Muscle layer of duodenum (tissue), 2 donors: ENCODE measurements around the gene ECE2.
A peak's percentile ranks its signal among the peaks of the same experiment; 100 is the strongest.

Experiments used
- H3K27ac ChIP-seq: one replicate; pipeline ENCODE4 v1.7.0; 2013; ENCODE audit warnings: mild to moderate bottlenecking, low read length
- H3K27me3 ChIP-seq: one replicate; pipeline ENCODE4 v1.7.0; 2013; ENCODE audit warnings: low read depth, mild to moderate bottlenecking, control low read depth, low read length
- H3K36me3 ChIP-seq, 2 donors: one replicate each; pipeline ENCODE4 v1.7.0; 2013; ENCODE audit warnings: low read length in 2 of 2, control low read depth in 1 of 2, mild to moderate bottlenecking in 1 of 2; ENCODE audit not compliant: insufficient read depth in 2 of 2, control insufficient read depth in 1 of 2
- H3K4me1 ChIP-seq, 2 donors: one replicate each; pipeline ENCODE4 v1.7.0; 2013; ENCODE audit warnings: low read length in 2 of 2, mild to moderate bottlenecking in 2 of 2, control low read depth in 1 of 2, moderate library complexity in 1 of 2; ENCODE audit not compliant: insufficient read depth in 2 of 2, control insufficient read depth in 1 of 2
- H3K4me3 ChIP-seq, 2 donors: one replicate each; pipeline ENCODE4 v1.7.0; 2013; ENCODE audit warnings: low read length in 2 of 2, low read depth in 1 of 2, mild to moderate bottlenecking in 1 of 2
- H3K9me3 ChIP-seq, 2 donors: one replicate each; pipeline ENCODE4 v1.7.0; 2013; ENCODE audit warnings: low read length in 2 of 2, control low read depth in 1 of 2, mild to moderate bottlenecking in 1 of 2; ENCODE audit not compliant: control insufficient read depth in 1 of 2
- donor health status: healthy.

The ECE2 gene

GRCh38 chr3:184275961-184276910, at the start of gene ECE2:
Gene ECE2 (plus strand): TSS chr3:184276022. CDS start chr3:184276154, 132 bp downstream.
- Histone ChIP-seq H3K27me3 (peaks cover 19% of the 10 kb centered on the region), H3K4me3 (no peak within 1 kb of the TSS), H3K9me3 (no peaks in the 10 kb centered on the region), H3K27ac (no peak within 1 kb of the TSS), H3K4me1 (no peaks in the 10 kb centered on the region), H3K36me3 (no peaks in the 10 kb centered on the region)

GRCh38 chr3:184227481-184227935, 48.3 kb upstream of the ECE2 start:
- H3K27ac ChIP-seq = no peak overlapping the region
- peaks cover 0 to 27% of the 10 kb centered on the region in 2 donors for H3K4me1 ChIP-seq
- H3K27me3 ChIP-seq = peaks cover 40% of the 10 kb centered on the region
- H3K4me3 ChIP-seq = no peak overlapping the region
- no peaks in the 10 kb centered on the region for H3K9me3 ChIP-seq
- no peaks in the 10 kb centered on the region for H3K36me3 ChIP-seq

GRCh38 chr3:184228376-184229137, 47.3 kb upstream of the ECE2 start:
- peaks cover 42% of the 10 kb centered on the region for H3K27me3 ChIP-seq
- peaks cover 0 to 27% of the 10 kb centered on the region in 2 donors for H3K4me1 ChIP-seq
- peak overlapping the region in 1 of 2 donors; percentile 80 for H3K4me3 ChIP-seq
- no peaks in the 10 kb centered on the region for H3K36me3 ChIP-seq
- H3K9me3 ChIP-seq = no peaks in the 10 kb centered on the region
- H3K27ac ChIP-seq = no peak overlapping the region

GRCh38 chr3:184229394-184230080, 46.3 kb upstream of the ECE2 start, which contains the start of gene VWA5B2:
Gene VWA5B2 (plus strand): TSS chr3:184229585. CDS start chr3:184230529, 944 bp downstream.
- Histone ChIP-seq H3K27me3 (peaks cover 42% of the 10 kb centered on the region), H3K4me1 (peaks cover 0 to 27% of the 10 kb centered on the region in 2 donors), H3K36me3 (no peaks in the 10 kb centered on the region), H3K27ac (no peak within 1 kb of the TSS), H3K9me3 (no peaks in the 10 kb centered on the region), H3K4me3 (peak within 1 kb of the TSS; percentile 21 to 80)

- peaks cover 0 to 27% of the 10 kb centered on the region in 2 donors for H3K4me1 ChIP-seq
- H3K4me3 ChIP-seq = peak overlapping the region in 1 of 2 donors; percentile 80
Measured at GRCh38 chr3:184230081-184230602, 45.7 kb upstream of the ECE2 start.

GRCh38 chr3:184230603-184231528, 45.0 kb upstream of the ECE2 start:
- H3K27me3 ChIP-seq = peaks cover 42% of the 10 kb centered on the region
- no peaks in the 10 kb centered on the region for H3K9me3 ChIP-seq
- H3K4me1 ChIP-seq = peaks cover 0 to 27% of the 10 kb centered on the region in 2 donors
- no peaks in the 10 kb centered on the region for H3K36me3 ChIP-seq
- H3K4me3 ChIP-seq = peak overlapping the region in 1 of 2 donors; percentile 80
- H3K27ac ChIP-seq = no peak overlapping the region

More at GRCh38 chr3:184230081-184230602, 45.7 kb upstream of the ECE2 start:
- H3K36me3 ChIP-seq = no peaks in the 10 kb centered on the region
- no peak overlapping the region for H3K27ac ChIP-seq
- H3K27me3 ChIP-seq = peaks cover 42% of the 10 kb centered on the region
- H3K9me3 ChIP-seq = no peaks in the 10 kb centered on the region

GRCh38 chr3:184231671-184232070, 44.2 kb upstream of the ECE2 start:
- H3K9me3 ChIP-seq = no peaks in the 10 kb centered on the region

GRCh38 chr3:184233127-184233843, 42.5 kb upstream of the ECE2 start:
- H3K4me1 ChIP-seq = peaks cover 0 to 27% of the 10 kb centered on the region in 2 donors
- no peaks in the 10 kb centered on the region for H3K36me3 ChIP-seq
- H3K27me3 ChIP-seq = peaks cover 33% of the 10 kb centered on the region
- H3K9me3 ChIP-seq = no peaks in the 10 kb centered on the region
- H3K4me3 ChIP-seq = no peak overlapping the region
- no peak overlapping the region for H3K27ac ChIP-seq

More at GRCh38 chr3:184231671-184232070, 44.2 kb upstream of the ECE2 start:
- Histone ChIP-seq H3K27me3 (peaks cover 42% of the 10 kb centered on the region), H3K27ac (no peak overlapping the region), H3K4me1 (peaks cover 0 to 27% of the 10 kb centered on the region in 2 donors), H3K4me3 (no peak overlapping the region), H3K36me3 (no peaks in the 10 kb centered on the region)

GRCh38 chr3:184234224-184234623, 41.6 kb upstream of the ECE2 start:
- no peak overlapping the region for H3K27ac ChIP-seq
- H3K4me3 ChIP-seq = no peak overlapping the region
- H3K4me1 ChIP-seq = peaks cover 0 to 19% of the 10 kb centered on the region in 2 donors
- no peaks in the 10 kb centered on the region for H3K9me3 ChIP-seq
- no peaks in the 10 kb centered on the region for H3K36me3 ChIP-seq
- H3K27me3 ChIP-seq = peaks cover 27% of the 10 kb centered on the region
